CD4-positive, CD25-positive, alpha-beta regulatory T cell (primary cell): ENCODE data around the gene PDGFC. TPM values are rescaled to one million over a fixed set of nuclear protein-coding genes. Genes with fewer than 3 reads are reported as not detected.

Experiments used
- ATAC-seq, 2 donors: fragments of 150-1000 bp; cut with Tn5 transposase; one replicate each; pipeline ENCODE4 v1.10.0; 2021; ENCODE audit warnings: low read depth in 2 of 2, moderate number of reproducible peaks in 2 of 2, moderate library complexity in 1 of 2
- DNase-seq, 3 donors: peaks; one replicate each; pipeline versions ENCODE4 v3.0.0 to v3.0.0-alpha.2; 2012 to 2022; ENCODE audit warnings: mixed read lengths in 1 of 3
- H3K27ac ChIP-seq: one replicate; pipeline ENCODE4 v1.7.0; 2013; ENCODE audit warnings: mild to moderate bottlenecking, low read length; ENCODE audit not compliant: insufficient read depth, poor library complexity, severe bottlenecking
- H3K27me3 ChIP-seq: one replicate; pipeline ENCODE4 v1.7.0; 2013; ENCODE audit warnings: low read length; ENCODE audit not compliant: control insufficient read depth, insufficient read depth
- H3K36me3 ChIP-seq: one replicate; pipeline ENCODE4 v1.7.0; 2013; ENCODE audit warnings: mild to moderate bottlenecking, low read length, moderate library complexity; ENCODE audit not compliant: control insufficient read depth, insufficient read depth
- H3K4me1 ChIP-seq: 2 replicates; pipeline ENCODE4 v1.7.0; 2013; ENCODE audit warnings: mild to moderate bottlenecking, low read length; ENCODE audit not compliant: insufficient read depth, control insufficient read depth, poor library complexity, severe bottlenecking
- H3K4me3 ChIP-seq: one replicate; pipeline ENCODE4 v1.7.0; 2013; ENCODE audit warnings: low read depth, mild to moderate bottlenecking, low read length, moderate library complexity
- H3K9me3 ChIP-seq, 2 experiments: 1 replicate in 1 of 2; 2 replicates in 1 of 2; pipeline ENCODE4 v1.7.0; 2013; ENCODE audit warnings: low read length in 2 of 2, mild to moderate bottlenecking in 1 of 2, moderate library complexity in 1 of 2; ENCODE audit not compliant: control insufficient read depth in 2 of 2
- H3K27ac Mint-ChIP-seq, 3 donors: one replicate each; pipeline ENCODE4 v1.8.0; 2020 to 2022; ENCODE audit warnings: mild to moderate bottlenecking in 3 of 3, mixed read lengths in 3 of 3, moderate library complexity in 2 of 3
- H3K27me3 Mint-ChIP-seq: one replicate; pipeline ENCODE4 v1.8.0; 2022; ENCODE audit warnings: mild to moderate bottlenecking, mixed read lengths
- H3K36me3 Mint-ChIP-seq: one replicate; pipeline ENCODE4 v1.8.0; 2020; ENCODE audit warnings: mixed read lengths
- H3K4me1 Mint-ChIP-seq, 4 donors: one replicate each; pipeline ENCODE4 v1.8.0; 2020 to 2022; ENCODE audit warnings: mixed read lengths in 4 of 4, mild to moderate bottlenecking in 1 of 4
- H3K4me3 Mint-ChIP-seq, 4 donors: one replicate each; pipeline ENCODE4 v1.8.0; 2020 to 2022; ENCODE audit warnings: mild to moderate bottlenecking in 4 of 4, mixed read lengths in 4 of 4, moderate library complexity in 3 of 4
- H3K9me3 Mint-ChIP-seq, 7 donors: one replicate each; pipeline ENCODE4 v1.8.0; 2020 to 2022; ENCODE audit warnings: mixed read lengths in 7 of 7, mild to moderate bottlenecking in 3 of 7, moderate library complexity in 2 of 7
- polyA plus RNA-seq, 4 donors: library from polyadenylated mRNA; unstranded; fragments of 300-500 nt; fragmentation: Illumina TruSeq; gene quantifications; one replicate each; pipeline ENCODE4 v1.2.3, GENCODE V29; 2021
- total RNA-seq: library from RNA; stranded (reverse); gene quantifications from one replicate; pipeline ENCODE4 v1.2.3, GENCODE V29; 2022

Gene PDGFC
- total and polyA plus RNA-seq, 5 donors from 2014 or later: 0.62 TPM; not detected in 4

- no peaks in the 10 kb centered on the region for H3K4me1 ChIP-seq
- H3K4me3 Mint-ChIP-seq: no peak overlapping the region
- H3K9me3 Mint-ChIP-seq: peaks cover 0 to 32% (median 7%) of the 10 kb centered on the region in 7 donors
- no peaks in the 10 kb centered on the region for H3K36me3 ChIP-seq
- no peak overlapping the region for H3K4me3 ChIP-seq
- no peak for ATAC-seq
- H3K27me3 ChIP-seq: no peaks in the 10 kb centered on the region
- DNase-seq: no peak
- H3K36me3 Mint-ChIP-seq: no peaks in the 10 kb centered on the region
- no peak overlapping the region for H3K27ac Mint-ChIP-seq
- H3K27me3 Mint-ChIP-seq: no peaks in the 10 kb centered on the region
- no peak overlapping the region for H3K27ac ChIP-seq
- H3K4me1 Mint-ChIP-seq: no peaks in the 10 kb centered on the region
- H3K9me3 ChIP-seq: peaks cover 0 to 12% of the 10 kb centered on the region in 2 experiments
Measured at GRCh38 chr4:156838761-156839160, 132.8 kb downstream of the PDGFC start.

- Histone ChIP-seq H3K27me3 (no peaks in the 10 kb centered on the region), H3K4me3 (no peak overlapping the region), H3K9me3 (peaks cover 0 to 12% of the 10 kb centered on the region in 2 experiments), H3K4me1 (no peaks in the 10 kb centered on the region), H3K27ac (no peak overlapping the region), H3K36me3 (no peaks in the 10 kb centered on the region)
- no peak overlapping the region for H3K27ac Mint-ChIP-seq
- H3K4me3 Mint-ChIP-seq: no peak overlapping the region
- H3K36me3 Mint-ChIP-seq: no peaks in the 10 kb centered on the region
- peaks cover 0 to 32% (median 7%) of the 10 kb centered on the region in 7 donors for H3K9me3 Mint-ChIP-seq
- no peaks in the 10 kb centered on the region for H3K27me3 Mint-ChIP-seq
- ATAC-seq (no peak), DNase-seq (no peak)
- H3K4me1 Mint-ChIP-seq: no peaks in the 10 kb centered on the region
Measured at GRCh38 chr4:156837625-156838345, 133.8 kb downstream of the PDGFC start.

- Histone ChIP-seq H3K4me1 (no peaks in the 10 kb centered on the region), H3K27me3 (no peaks in the 10 kb centered on the region), H3K27ac (no peak overlapping the region), H3K36me3 (no peaks in the 10 kb centered on the region), H3K4me3 (no peak overlapping the region), H3K9me3 (no peaks in the 10 kb centered on the region)
- ATAC-seq (no peak), DNase-seq (no peak)
- Mint-ChIP-seq H3K36me3 (no peaks in the 10 kb centered on the region), H3K27me3 (no peaks in the 10 kb centered on the region), H3K27ac (no peak overlapping the region), H3K4me3 (no peak overlapping the region), H3K4me1 (no peaks in the 10 kb centered on the region), H3K9me3 (peaks cover 0 to 15% (median 3%) of the 10 kb centered on the region in 7 donors)
Measured at GRCh38 chr4:156832886-156833285, 138.7 kb downstream of the PDGFC start.

- Mint-ChIP-seq H3K27me3 (no peaks in the 10 kb centered on the region), H3K9me3 (peaks cover 0 to 9% (median 0%) of the 10 kb centered on the region in 7 donors), H3K4me3 (no peak overlapping the region), H3K27ac (no peak overlapping the region), H3K4me1 (no peaks in the 10 kb centered on the region), H3K36me3 (no peaks in the 10 kb centered on the region)
- Histone ChIP-seq H3K9me3 (no peaks in the 10 kb centered on the region), H3K4me1 (no peaks in the 10 kb centered on the region), H3K36me3 (no peaks in the 10 kb centered on the region), H3K27ac (no peak overlapping the region), H3K4me3 (no peak overlapping the region), H3K27me3 (no peaks in the 10 kb centered on the region)
- ATAC-seq (no peak), DNase-seq (no peak)
Measured at GRCh38 chr4:156830351-156830750, 141.2 kb downstream of the PDGFC start.

- no peak overlapping the region for H3K27ac Mint-ChIP-seq
- DNase-seq: no peak
- H3K27me3 Mint-ChIP-seq: no peaks in the 10 kb centered on the region
- H3K4me1 Mint-ChIP-seq: no peaks in the 10 kb centered on the region
- H3K4me1 ChIP-seq: no peaks in the 10 kb centered on the region
- H3K27ac ChIP-seq: no peak overlapping the region
- no peak overlapping the region for H3K4me3 Mint-ChIP-seq
- no peaks in the 10 kb centered on the region for H3K9me3 ChIP-seq
- ATAC-seq: no peak
- H3K4me3 ChIP-seq: no peak overlapping the region
- no peaks in the 10 kb centered on the region for H3K36me3 Mint-ChIP-seq
- peaks cover 0 to 6% (median 0%) of the 10 kb centered on the region in 7 donors for H3K9me3 Mint-ChIP-seq
- no peaks in the 10 kb centered on the region for H3K36me3 ChIP-seq
- H3K27me3 ChIP-seq: no peaks in the 10 kb centered on the region
Measured at GRCh38 chr4:156829201-156829873, 142.3 kb downstream of the PDGFC start.

GRCh38 chr4:156827519-156827918 is 144.1 kb downstream of the PDGFC start:
- Histone ChIP-seq H3K4me3 (no peak overlapping the region), H3K4me1 (no peaks in the 10 kb centered on the region), H3K27me3 (no peaks in the 10 kb centered on the region), H3K9me3 (peaks cover 0 to 1% of the 10 kb centered on the region in 2 experiments), H3K27ac (no peak overlapping the region), H3K36me3 (no peaks in the 10 kb centered on the region)
- DNase-seq: no peak
- Mint-ChIP-seq H3K4me3 (no peak overlapping the region), H3K27me3 (no peaks in the 10 kb centered on the region), H3K27ac (no peak overlapping the region), H3K4me1 (no peaks in the 10 kb centered on the region), H3K9me3 (peaks cover 0 to 6% (median 2%) of the 10 kb centered on the region in 7 donors), H3K36me3 (no peaks in the 10 kb centered on the region)
- no peak for ATAC-seq

- H3K36me3 ChIP-seq: no peaks in the 10 kb centered on the region
- peaks cover 0 to 1% of the 10 kb centered on the region in 2 experiments for H3K9me3 ChIP-seq
- H3K4me3 ChIP-seq: no peak overlapping the region
- ATAC-seq (no peak), DNase-seq (no peak)
- H3K27me3 ChIP-seq: no peaks in the 10 kb centered on the region
- H3K27me3 Mint-ChIP-seq: no peaks in the 10 kb centered on the region
- peaks cover 0 to 11% (median 2%) of the 10 kb centered on the region in 7 donors for H3K9me3 Mint-ChIP-seq
- H3K27ac ChIP-seq: no peak overlapping the region
- no peaks in the 10 kb centered on the region for H3K36me3 Mint-ChIP-seq
- no peak overlapping the region for H3K4me3 Mint-ChIP-seq
- H3K27ac Mint-ChIP-seq: no peak overlapping the region
- H3K4me1 ChIP-seq: no peaks in the 10 kb centered on the region
- no peaks in the 10 kb centered on the region for H3K4me1 Mint-ChIP-seq
Measured at GRCh38 chr4:156825074-156825473, 146.5 kb downstream of the PDGFC start.
